ENCODE results near the gene MAPK11. TPM values are rescaled to one million over a fixed set of nuclear protein-coding genes. Genes with fewer than 3 reads are reported as not detected.

MAPK11 gene
- total and polyA plus RNA-seq, 2 experiments from 2014 or later = 0.12 to 0.63 TPM

GRCh38 chr22:50317178-50317577 lies 47.0 kb upstream of the MAPK11 start:
- no peaks in the 10 kb centered on the region for H3K27me3 ChIP-seq
- no peaks in the 10 kb centered on the region for H3K9me3 ChIP-seq (ENCODE audit: low read depth)
- peaks cover 10% of the 10 kb centered on the region for H3K4me1 ChIP-seq (ENCODE audit: low read depth)
- H3K36me3 ChIP-seq = no peaks in the 10 kb centered on the region
- no peak overlapping the region for H3K27ac ChIP-seq
- no peak overlapping the region for H3K4me3 ChIP-seq
- DNase-seq (ENCODE audit: low read depth in 1 of 2, low spot score in 1 of 2) = no peak
- no peak for TF ChIP-seq CTCF (IDR thresholded peaks at IDR 0.05; ENCODE audit: low read depth, low read length)

- no peak for DNase-seq (ENCODE audit: low read depth in 1 of 2, low spot score in 1 of 2)
- no peaks in the 10 kb centered on the region for H3K36me3 ChIP-seq
- no peak for TF ChIP-seq CTCF (IDR thresholded peaks at IDR 0.05; ENCODE audit: low read depth, low read length)
- H3K9me3 ChIP-seq (ENCODE audit: low read depth) = no peaks in the 10 kb centered on the region
- H3K4me1 ChIP-seq (ENCODE audit: low read depth) = peaks cover 10% of the 10 kb centered on the region
- H3K4me3 ChIP-seq = no peak overlapping the region
- H3K27ac ChIP-seq = no peak overlapping the region
- no peaks in the 10 kb centered on the region for H3K27me3 ChIP-seq
Observed at GRCh38 chr22:50316114-50317065, 46.2 kb upstream of the MAPK11 start.

GRCh38 chr22:50315289-50316113 lies 45.3 kb upstream of the MAPK11 start:
- no peak for DNase-seq (ENCODE audit: low read depth in 1 of 2, low spot score in 1 of 2)

GRCh38 chr22:50314455-50315288 lies 44.5 kb upstream of the MAPK11 start:
- no peak overlapping the region for H3K27ac ChIP-seq
- peak in 1 of 2 donors; percentile 56 for DNase-seq (ENCODE audit: low read depth in 1 of 2, low spot score in 1 of 2)
- no peaks in the 10 kb centered on the region for H3K9me3 ChIP-seq (ENCODE audit: low read depth)
- TF ChIP-seq CTCF (IDR thresholded peaks at IDR 0.05; ENCODE audit: low read depth, low read length) = no peak
- no peak overlapping the region for H3K4me3 ChIP-seq
- H3K36me3 ChIP-seq = no peaks in the 10 kb centered on the region
- H3K4me1 ChIP-seq (ENCODE audit: low read depth) = peaks cover 10% of the 10 kb centered on the region
- H3K27me3 ChIP-seq = no peaks in the 10 kb centered on the region

More at GRCh38 chr22:50315289-50316113, 45.3 kb upstream of the MAPK11 start:
- no peak for TF ChIP-seq CTCF (IDR thresholded peaks at IDR 0.05; ENCODE audit: low read depth, low read length)
- Histone ChIP-seq H3K9me3 (ENCODE audit: low read depth) (no peaks in the 10 kb centered on the region), H3K27me3 (no peaks in the 10 kb centered on the region), H3K36me3 (no peaks in the 10 kb centered on the region), H3K4me1 (ENCODE audit: low read depth) (peaks cover 10% of the 10 kb centered on the region), H3K27ac (no peak overlapping the region), H3K4me3 (no peak overlapping the region)

- Histone ChIP-seq H3K27me3 (no peaks in the 10 kb centered on the region), H3K9me3 (ENCODE audit: low read depth) (no peaks in the 10 kb centered on the region), H3K36me3 (no peaks in the 10 kb centered on the region), H3K4me1 (ENCODE audit: low read depth) (peaks cover 12% of the 10 kb centered on the region), H3K4me3 (no peak overlapping the region), H3K27ac (no peak overlapping the region)
- TF ChIP-seq CTCF (IDR thresholded peaks at IDR 0.05; ENCODE audit: low read depth, low read length) = no peak
- DNase-seq (ENCODE audit: low read depth in 1 of 2, low spot score in 1 of 2) = no peak
Observed at GRCh38 chr22:50314081-50314454, 43.9 kb upstream of the MAPK11 start.

All from cardiac muscle cell (in vitro differentiated cells and primary cell).